ENCODE results near the gene CCSAP. TPM values are rescaled to one million over a fixed set of nuclear protein-coding genes. Genes with fewer than 3 reads are reported as not detected.

Gene CCSAP
- total and polyA plus RNA-seq, 8 donors = 7.1 to 11.4 (median 9.2) TPM

DNA sequence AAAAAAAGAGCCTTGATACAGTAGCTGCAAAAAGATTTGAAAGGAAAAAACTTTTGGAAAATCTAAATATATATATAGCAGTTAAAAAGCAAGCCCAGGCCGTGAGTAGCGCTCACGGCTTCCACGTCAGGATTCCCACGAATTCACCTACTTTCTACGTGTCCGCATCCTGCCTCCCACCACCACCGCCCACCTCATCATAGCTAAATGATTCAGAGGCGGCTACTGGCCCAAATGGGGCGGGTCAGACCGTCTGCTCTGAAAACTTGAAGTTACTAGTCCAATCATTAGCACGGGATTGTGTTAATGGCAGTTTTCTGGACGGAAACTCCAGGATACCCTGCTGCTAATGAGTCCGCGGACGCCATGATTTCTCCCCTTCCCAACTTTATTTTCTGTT lies 1.3 kb upstream of the CCSAP start:
- intact Hi-C loops (cut with DNase I) = no loop called here
- DNase-seq (no peak), ATAC-seq (no peak)
- Histone ChIP-seq H3K36me3 (no peaks in the 10 kb centered on the region), H3K4me1 (peaks cover 15 to 32% of the 10 kb centered on the region in 2 donors), H3K27me3 (peaks cover 0 to 31% of the 10 kb centered on the region in 2 donors), H3K4me3 (peak overlapping the region; percentile 91 to 96), H3K27ac (no peak overlapping the region), H3K9me3 (no peaks in the 10 kb centered on the region)
- no peak for TF ChIP-seq CTCF (IDR thresholded peaks at IDR 0.05)

DNA sequence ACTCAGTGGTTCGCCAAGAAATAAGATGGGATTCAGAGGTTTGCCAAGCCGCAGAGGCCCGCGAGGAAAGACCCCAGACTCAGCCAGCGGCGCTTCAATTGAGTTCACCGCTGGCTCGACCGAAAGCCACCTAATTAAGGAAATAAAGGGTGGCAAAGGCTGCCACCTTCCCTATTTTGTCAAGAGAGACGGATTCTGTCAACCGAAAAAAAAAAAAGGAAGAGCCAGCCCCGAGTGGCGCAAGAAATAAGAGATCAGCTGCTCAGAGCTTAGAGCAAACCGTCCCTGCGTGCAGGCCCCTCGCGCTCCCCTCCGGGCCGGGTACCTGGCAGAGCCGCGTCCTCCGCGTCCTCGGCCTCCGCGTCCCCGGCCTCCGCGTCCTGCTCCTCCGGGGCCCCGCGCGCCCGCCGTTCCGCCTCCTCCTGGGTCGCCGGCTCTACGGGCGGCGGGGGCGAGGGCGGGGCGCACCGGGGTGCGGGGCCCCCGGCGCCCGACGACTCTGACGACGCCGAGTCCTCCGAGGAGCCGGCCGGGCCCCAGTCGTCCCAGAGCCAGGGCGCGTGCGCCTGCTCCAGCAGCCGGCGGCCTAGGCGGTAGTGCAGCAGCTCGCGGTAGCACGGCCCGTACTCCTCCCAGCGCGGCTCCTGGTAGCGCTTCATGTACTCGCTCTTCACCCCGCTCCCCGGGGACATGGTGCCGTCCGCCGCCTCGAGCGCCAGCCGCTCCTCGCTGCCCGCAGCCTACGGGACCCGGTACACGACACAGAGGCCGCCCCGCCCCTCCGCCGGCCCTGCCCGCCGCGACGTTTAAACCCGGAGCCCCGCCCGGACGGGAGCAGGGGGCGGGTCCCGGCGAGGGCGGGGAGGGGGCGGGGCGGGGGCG lies 832 bp downstream of the CCSAP start:
- DNase-seq = peak; percentile 74 to 96 (median 87)
- intact Hi-C loops (cut with DNase I) = no loop called here

DNA sequence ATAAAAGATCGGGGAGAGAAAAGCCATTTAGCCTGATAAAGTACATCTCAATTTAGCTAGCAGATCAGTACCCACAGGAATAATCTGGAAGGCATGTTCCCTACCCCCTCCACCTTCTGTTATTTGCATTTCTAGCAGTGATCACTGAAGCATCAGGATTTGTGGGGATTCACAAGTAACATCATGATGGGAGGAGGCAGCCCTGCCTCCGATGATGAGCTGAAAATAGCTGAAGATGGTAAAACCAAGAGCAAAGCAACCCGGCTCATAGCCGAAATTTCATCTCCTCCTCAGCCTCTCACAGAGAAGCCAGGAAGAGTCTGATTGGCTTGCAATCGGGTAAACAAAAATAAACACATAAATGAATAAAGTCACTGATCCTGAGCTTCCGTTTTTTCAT lies 2.4 kb downstream of the CCSAP start:
- intact Hi-C loops (cut with DNase I) = no loop called here
- ATAC-seq = no peak
- no peak overlapping the region for H3K4me3 ChIP-seq
- no peaks in the 10 kb centered on the region for H3K9me3 ChIP-seq
- no peak for DNase-seq
- H3K27ac ChIP-seq = no peak overlapping the region
- H3K36me3 ChIP-seq = no peaks in the 10 kb centered on the region
- H3K27me3 ChIP-seq = peaks cover 0 to 13% of the 10 kb centered on the region in 2 donors
- H3K4me1 ChIP-seq = peaks cover 15 to 32% of the 10 kb centered on the region in 2 donors
- no peak for TF ChIP-seq CTCF (IDR thresholded peaks at IDR 0.05)

More for the DNA sequence above, 832 bp downstream of the CCSAP start:
- TF ChIP-seq CTCF (IDR thresholded peaks at IDR 0.05) = no peak
- Histone ChIP-seq H3K4me1 (peaks cover 15 to 32% of the 10 kb centered on the region in 2 donors), H3K4me3 (peak overlapping the region; percentile 91 to 96), H3K9me3 (no peaks in the 10 kb centered on the region), H3K36me3 (no peaks in the 10 kb centered on the region), H3K27me3 (peaks cover 0 to 23% of the 10 kb centered on the region in 2 donors), H3K27ac (peak overlapping the region; percentile 84 to 95)
- ATAC-seq = peak; percentile 97

DNA sequence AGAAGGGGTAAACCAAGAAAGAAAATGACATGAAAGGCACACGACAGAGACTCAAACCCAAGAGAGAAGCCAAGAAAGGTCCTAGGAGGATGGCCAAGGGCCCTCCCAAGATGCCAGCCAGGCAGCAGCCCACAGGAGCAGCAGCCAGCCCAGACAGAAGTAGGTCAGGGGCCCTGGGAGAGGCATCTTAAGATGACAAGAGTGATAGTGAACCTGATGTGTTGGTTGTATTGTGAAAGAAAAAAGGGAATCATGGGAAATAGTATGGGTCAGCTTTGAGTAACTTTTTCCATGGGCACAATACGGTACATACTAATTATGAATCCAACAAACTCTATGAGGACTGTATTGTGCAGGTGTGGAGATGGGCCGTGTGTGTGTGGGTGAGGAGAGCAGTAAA lies 3.3 kb downstream of the CCSAP start:
- no peak for ATAC-seq
- intact Hi-C loops (cut with DNase I) = no loop called here
- peaks cover 15 to 32% of the 10 kb centered on the region in 2 donors for H3K4me1 ChIP-seq
- no peaks in the 10 kb centered on the region for H3K36me3 ChIP-seq
- no peak overlapping the region for H3K4me3 ChIP-seq
- DNase-seq = no peak
- TF ChIP-seq CTCF (IDR thresholded peaks at IDR 0.05) = no peak
- H3K27ac ChIP-seq = no peak overlapping the region
- no peaks in the 10 kb centered on the region for H3K9me3 ChIP-seq
- H3K27me3 ChIP-seq = peaks cover 0 to 10% of the 10 kb centered on the region in 2 donors

DNA sequence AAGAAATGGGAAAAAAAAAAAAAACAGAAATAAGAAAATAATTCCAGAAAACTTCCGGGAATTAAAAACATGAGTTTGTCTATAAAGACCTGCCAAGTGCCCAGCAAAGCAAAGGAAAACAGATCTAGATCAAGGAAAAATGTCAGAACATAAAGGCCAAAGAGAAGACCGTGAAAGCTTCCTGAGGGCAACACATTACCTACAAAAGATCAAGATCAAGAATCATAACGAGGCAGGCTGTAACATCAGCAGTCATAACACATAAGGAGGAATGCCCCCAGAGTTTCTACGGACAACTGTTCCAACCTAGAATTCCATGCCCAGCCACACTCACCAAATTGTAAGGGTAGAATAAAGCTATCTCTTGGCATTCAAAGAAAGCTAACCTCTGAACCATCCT lies 3.8 kb downstream of the CCSAP start:
- Histone ChIP-seq H3K27ac (no peak overlapping the region), H3K9me3 (peaks cover 0 to 3% of the 10 kb centered on the region in 2 donors), H3K4me1 (peaks cover 14 to 31% of the 10 kb centered on the region in 2 donors), H3K27me3 (peaks cover 0 to 6% of the 10 kb centered on the region in 2 donors), H3K36me3 (no peaks in the 10 kb centered on the region), H3K4me3 (no peak overlapping the region)
- DNase-seq = no peak
- TF ChIP-seq CTCF (IDR thresholded peaks at IDR 0.05) = no peak
- ATAC-seq = no peak
- intact Hi-C loops (cut with DNase I) = no loop called here

Measured in left lung (tissue), 10 donors.